Measurements from ENCODE around the gene YJEFN3. TPM values are rescaled to one million over a fixed set of nuclear protein-coding genes. Genes with fewer than 3 reads are reported as not detected.

Gene YJEFN3
- total RNA-seq, 1 donor from 2014 or later: 2.5 TPM

DNA sequence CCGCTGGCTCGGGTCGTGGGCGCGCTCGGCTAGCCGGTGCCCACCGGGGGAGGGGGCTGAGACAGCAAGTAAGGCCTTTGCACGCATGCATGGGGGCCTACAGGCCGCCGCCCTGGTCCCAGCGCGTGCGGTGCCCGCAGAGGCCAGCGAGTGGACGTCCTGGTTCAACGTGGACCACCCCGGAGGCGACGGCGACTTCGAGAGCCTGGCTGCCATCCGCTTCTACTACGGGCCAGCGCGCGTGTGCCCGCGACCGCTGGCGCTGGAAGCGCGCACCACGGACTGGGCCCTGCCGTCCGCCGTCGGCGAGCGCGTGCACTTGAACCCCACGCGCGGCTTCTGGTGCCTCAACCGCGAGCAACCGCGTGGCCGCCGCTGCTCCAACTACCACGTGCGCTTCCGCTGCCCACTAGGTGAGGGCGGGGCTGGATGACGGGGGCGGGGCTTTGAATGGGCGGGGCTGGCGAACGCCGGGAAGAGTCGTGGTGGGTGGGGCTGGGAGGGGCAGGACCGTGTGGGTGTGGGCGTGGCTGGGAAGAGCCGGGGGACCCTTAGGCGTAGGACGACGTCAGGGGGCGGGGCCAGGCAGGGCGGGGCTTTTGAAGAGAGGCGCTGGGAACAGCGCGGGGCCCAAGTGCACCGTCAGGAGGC lies 11.5 kb downstream of the YJEFN3 start:
- TF ChIP-seq POLR2A (IDR thresholded peaks at IDR 0.05): no peak
- TF ChIP-seq POLR2AphosphoS5 (IDR thresholded peaks at IDR 0.05; ENCODE audit: insufficient read depth in 1 of 2, low read depth in 1 of 2): no peak
- TF ChIP-seq, protein P1, sequence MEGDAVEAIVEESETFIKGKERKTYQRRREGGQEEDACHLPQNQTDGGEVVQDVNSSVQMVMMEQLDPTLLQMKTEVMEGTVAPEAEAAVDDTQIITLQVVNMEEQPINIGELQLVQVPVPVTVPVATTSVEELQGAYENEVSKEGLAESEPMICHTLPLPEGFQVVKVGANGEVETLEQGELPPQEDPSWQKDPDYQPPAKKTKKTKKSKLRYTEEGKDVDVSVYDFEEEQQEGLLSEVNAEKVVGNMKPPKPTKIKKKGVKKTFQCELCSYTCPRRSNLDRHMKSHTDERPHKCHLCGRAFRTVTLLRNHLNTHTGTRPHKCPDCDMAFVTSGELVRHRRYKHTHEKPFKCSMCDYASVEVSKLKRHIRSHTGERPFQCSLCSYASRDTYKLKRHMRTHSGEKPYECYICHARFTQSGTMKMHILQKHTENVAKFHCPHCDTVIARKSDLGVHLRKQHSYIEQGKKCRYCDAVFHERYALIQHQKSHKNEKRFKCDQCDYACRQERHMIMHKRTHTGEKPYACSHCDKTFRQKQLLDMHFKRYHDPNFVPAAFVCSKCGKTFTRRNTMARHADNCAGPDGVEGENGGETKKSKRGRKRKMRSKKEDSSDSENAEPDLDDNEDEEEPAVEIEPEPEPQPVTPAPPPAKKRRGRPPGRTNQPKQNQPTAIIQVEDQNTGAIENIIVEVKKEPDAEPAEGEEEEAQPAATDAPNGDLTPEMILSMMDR (IDR thresholded peaks at IDR 0.05): no peak

DNA sequence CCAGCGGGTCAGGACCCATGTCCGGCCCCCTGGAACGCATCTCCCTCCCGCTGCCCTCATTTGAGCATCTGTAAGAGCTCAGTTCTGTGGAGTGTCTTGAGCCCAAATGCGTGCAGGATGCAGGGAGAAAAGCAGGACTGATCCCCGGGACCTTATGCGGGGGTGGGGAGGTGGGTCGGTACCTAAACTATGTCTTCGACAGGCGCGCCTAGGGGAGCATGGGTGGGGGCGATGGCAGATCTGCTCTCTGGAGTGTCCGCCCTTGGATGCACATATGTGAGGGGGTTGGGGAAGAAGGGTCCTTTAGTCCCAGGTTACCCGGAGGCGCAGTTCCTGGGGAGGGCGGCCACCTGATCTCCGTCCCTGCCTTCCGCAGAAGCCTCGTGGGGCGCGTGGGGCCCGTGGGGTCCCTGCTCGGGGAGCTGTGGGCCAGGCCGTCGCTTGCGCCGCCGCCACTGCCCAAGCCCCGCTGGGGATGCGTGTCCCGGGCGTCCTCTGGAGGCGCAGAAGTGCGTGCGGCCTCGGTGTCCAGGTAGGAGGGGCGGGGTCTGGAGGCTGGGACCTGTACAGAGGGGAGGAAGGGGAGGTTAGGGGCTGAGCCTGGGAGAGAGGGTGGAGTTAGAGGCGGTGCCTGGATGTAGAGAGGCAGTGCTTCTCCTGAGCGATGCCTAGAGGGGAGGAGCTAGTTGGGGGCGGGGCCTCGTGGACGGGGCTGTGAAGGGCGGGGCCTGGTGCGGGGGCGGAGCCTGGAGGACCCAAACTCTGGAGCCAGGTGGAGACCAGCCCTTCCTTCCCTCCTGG lies 12.2 kb downstream of the YJEFN3 start:
- no peaks in the 10 kb centered on the region for H3K27me3 ChIP-seq
- H3K36me3 ChIP-seq: no peaks in the 10 kb centered on the region
- intact Hi-C loops (cut with DNase I): loop anchor here (10.0 kb wide), 1 partner anchor 414 kb away; no protein-coding TSS in a partner anchor
- TF ChIP-seq, protein P1 (IDR thresholded peaks at IDR 0.05): no peak
- TF ChIP-seq POLR2AphosphoS5 (IDR thresholded peaks at IDR 0.05; ENCODE audit: insufficient read depth in 1 of 2, low read depth in 1 of 2) (no peak), POLR2A (IDR thresholded peaks at IDR 0.05) (no peak)
- peaks cover 37% of the 10 kb centered on the region for H3K4me1 ChIP-seq
- peak overlapping the region; percentile 16 to 21 for H3K4me3 ChIP-seq
- no peak overlapping the region for H3K27ac ChIP-seq
- no peak for DNase-seq (ENCODE audit: extremely low spot score in 2 of 2)
- H3K9me3 ChIP-seq: no peaks in the 10 kb centered on the region

More for the DNA sequence above, 11.5 kb downstream of the YJEFN3 start:
- Histone ChIP-seq H3K4me3 (peak overlapping the region; percentile 16 to 21), H3K27me3 (no peaks in the 10 kb centered on the region), H3K27ac (no peak overlapping the region), H3K4me1 (peaks cover 37% of the 10 kb centered on the region), H3K9me3 (no peaks in the 10 kb centered on the region), H3K36me3 (no peaks in the 10 kb centered on the region)
- no peak for DNase-seq (ENCODE audit: extremely low spot score in 2 of 2)
- intact Hi-C loops (cut with DNase I): loop anchor here (10.0 kb wide), 1 partner anchor 415 kb away; no protein-coding TSS in a partner anchor

DNA sequence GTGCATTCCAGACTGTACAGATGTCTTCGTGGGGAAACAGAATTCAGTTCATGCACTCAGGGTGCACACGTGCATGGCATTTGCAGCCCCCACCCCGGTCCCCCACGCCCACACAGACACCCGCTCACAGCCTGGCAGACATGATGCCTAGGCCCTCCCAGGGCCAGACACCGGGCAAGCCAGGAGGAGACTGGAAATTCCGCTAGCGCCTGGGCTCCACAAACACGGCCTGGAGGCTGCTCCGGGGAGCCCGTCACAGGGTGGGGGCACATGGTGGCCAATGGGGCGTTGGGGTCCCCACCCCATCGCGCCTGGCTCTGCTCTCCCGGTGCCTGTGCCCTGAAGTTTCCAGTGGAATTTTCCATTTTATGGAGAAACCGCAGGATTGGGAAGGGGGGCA lies 12.9 kb downstream of the YJEFN3 start:
- no peaks in the 10 kb centered on the region for H3K27me3 ChIP-seq
- H3K4me3 ChIP-seq: no peak overlapping the region
- no peak for TF ChIP-seq POLR2A (IDR thresholded peaks at IDR 0.05)
- TF ChIP-seq, protein P1 (IDR thresholded peaks at IDR 0.05): no peak
- no peaks in the 10 kb centered on the region for H3K9me3 ChIP-seq
- intact Hi-C loops (cut with DNase I): loop anchor here (10.0 kb wide), 1 partner anchor 413 kb away; no protein-coding TSS in a partner anchor
- peaks cover 37% of the 10 kb centered on the region for H3K4me1 ChIP-seq
- DNase-seq (ENCODE audit: extremely low spot score in 2 of 2): no peak
- no peak overlapping the region for H3K27ac ChIP-seq
- H3K36me3 ChIP-seq: no peaks in the 10 kb centered on the region

DNA sequence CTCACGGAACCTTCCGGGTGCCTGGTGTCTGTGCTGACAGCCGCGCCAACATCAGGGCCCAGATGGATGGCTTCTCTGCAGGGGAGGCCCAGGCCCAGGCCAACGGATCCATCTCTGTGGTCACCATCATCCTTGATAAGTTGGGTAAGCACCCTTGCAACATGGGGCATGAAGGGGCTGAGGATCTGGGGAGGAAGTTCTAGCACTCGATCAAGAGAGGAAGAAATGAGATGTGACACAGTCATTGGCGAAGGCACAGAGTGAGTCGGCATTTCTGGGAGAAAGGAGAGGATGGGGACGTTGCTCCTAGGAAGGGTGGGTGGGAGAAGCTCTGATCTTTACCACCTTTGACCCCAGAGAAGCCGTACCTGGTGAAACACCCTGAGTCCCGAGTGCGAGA lies 13.8 kb downstream of the YJEFN3 start:
- TF ChIP-seq, protein P1 (IDR thresholded peaks at IDR 0.05): no peak
- TF ChIP-seq POLR2AphosphoS5 (IDR thresholded peaks at IDR 0.05; ENCODE audit: insufficient read depth in 1 of 2, low read depth in 1 of 2): no peak
- TF ChIP-seq POLR2A (IDR thresholded peaks at IDR 0.05): no peak
- no peaks in the 10 kb centered on the region for H3K9me3 ChIP-seq
- intact Hi-C loops (cut with DNase I): loop anchor here (10.0 kb wide), 1 partner anchor 412 kb away; no protein-coding TSS in a partner anchor
- H3K4me1 ChIP-seq: peaks cover 37% of the 10 kb centered on the region
- no peaks in the 10 kb centered on the region for H3K27me3 ChIP-seq
- H3K4me3 ChIP-seq: no peak overlapping the region
- H3K27ac ChIP-seq: no peak overlapping the region
- DNase-seq (ENCODE audit: extremely low spot score in 2 of 2): no peak
- H3K36me3 ChIP-seq: no peaks in the 10 kb centered on the region

All from vagina (tissue), 2 donors.